Measurements from ENCODE around the gene C1QTNF12. TPM values are rescaled to one million over a fixed set of nuclear protein-coding genes. Genes with fewer than 3 reads are reported as not detected.

The C1QTNF12 gene
- total and polyA plus RNA-seq, 2 of the 8 experiments (the other 6 are each of a cell fraction or from before 2014, with no cell fraction given) = 2.1 to 3.7 TPM

GRCh38 chr1:1216770-1217620 is 29.5 kb downstream of the C1QTNF12 start:
- Histone ChIP-seq H3K9ac (replicated peaks in 1 of 4; ENCODE audit: extremely low read depth in 1 of 4, low read depth in 3 of 4, low read length in 3 of 4) (no peak overlapping the region), H3K9me3 (ENCODE audit: insufficient read depth in 2 of 2, low read depth in 1 of 2, low read length in 1 of 2) (no peaks in the 10 kb centered on the region), H3K27ac (ENCODE audit: low read depth, low read length) (no peak overlapping the region), H4K5ac (ENCODE audit: insufficient read length, low read depth, low read length) (no peak overlapping the region), H3K4me1 (replicated peaks in 1 of 4; ENCODE audit: control insufficient read depth in 3 of 4, insufficient read depth in 4 of 4, low read length in 3 of 4) (no peaks in the 10 kb centered on the region; a peak in 1 of 7 replicates), H2AK5ac (ENCODE audit: low read depth, low read length) (no peak overlapping the region), H4K20me1 (replicated peaks in 1 of 2; ENCODE audit: control insufficient read depth in 1 of 2, insufficient read depth in 2 of 2, low read length in 2 of 2) (peaks cover 3 to 10% of the 10 kb centered on the region in 2 experiments), H3K23ac (ENCODE audit: insufficient read length) (no peak overlapping the region), H3K23me2 (ENCODE audit: low read depth, low read length) (no peaks in the 10 kb centered on the region), H3K4ac (replicated peaks; ENCODE audit: insufficient read length, low read depth, low read length) (no peak overlapping the region), H2BK5ac (ENCODE audit: low read depth, low read length) (no peak overlapping the region), H3K79me1 (ENCODE audit: low read depth, low read length) (peaks cover 2% of the 10 kb centered on the region; the same call in 1 of the 2 replicates), H3K14ac (ENCODE audit: insufficient read length) (no peak overlapping the region), H3K79me2 (ENCODE audit: control insufficient read depth in 1 of 2, insufficient read depth in 2 of 2, low read length in 2 of 2) (no peaks in the 10 kb centered on the region), H3K36me3 (ENCODE audit: control insufficient read depth in 2 of 4, insufficient read depth in 4 of 4, low read length in 3 of 4) (peaks cover 0 to 21% (median 7%) of the 10 kb centered on the region in 4 experiments; a peak in 6 of 8 replicates), H3K27me3 (replicated peaks in 1 of 4; ENCODE audit: control insufficient read depth in 3 of 4, extremely low read depth in 1 of 4, insufficient read depth in 3 of 4, low read length in 3 of 4) (no peaks in the 10 kb centered on the region), H3K4me2 (ENCODE audit: insufficient read depth in 1 of 2, low read depth in 2 of 2, low read length in 2 of 2) (no peak overlapping the region), H4K8ac (ENCODE audit: extremely low read depth, insufficient read depth, low read length) (no peak overlapping the region), H3K18ac (ENCODE audit: extremely low read depth, low read length) (no peak overlapping the region), H2AFZ (ENCODE audit: low read length) (no peak overlapping the region), H2BK20ac (ENCODE audit: low read length) (no peak overlapping the region), H2BK15ac (ENCODE audit: low read length) (no peak overlapping the region), H4K91ac (replicated peaks; ENCODE audit: insufficient read length, low read length) (no peak overlapping the region), H3K56ac (replicated peaks; ENCODE audit: insufficient read length, low read depth, low read length) (no peak overlapping the region), H3K4me3 (ENCODE audit: extremely low read depth in 1 of 4, insufficient read depth in 2 of 4, low read depth in 3 of 4, low read length in 4 of 4) (no peak overlapping the region), H2BK12ac (ENCODE audit: low read depth, low read length) (no peak overlapping the region), H2BK120ac (replicated peaks; ENCODE audit: low read depth, low read length) (no peak overlapping the region)
- no peak for TF ChIP-seq RXRA (IDR thresholded peaks at IDR 0.05; ENCODE audit: insufficient read depth, low read depth, low read length)
- no peak for TF ChIP-seq SIX5 (IDR thresholded peaks at IDR 0.05; ENCODE audit: low read depth, low read length)
- TF ChIP-seq TBP (IDR thresholded peaks at IDR 0.05; ENCODE audit: low read depth, low read length) = no peak
- TF ChIP-seq SP4 (IDR thresholded peaks at IDR 0.05; ENCODE audit: low read length) = no peak
- no peak for TF ChIP-seq NRF1 (IDR thresholded peaks at IDR 0.05; ENCODE audit: low read depth, low read length)
- no peak for TF ChIP-seq RNF2 (IDR thresholded peaks at IDR 0.05; ENCODE audit: borderline replicate concordance, low read depth, low read length, missing control alignments, poor library complexity, severe bottlenecking)
- no peak for TF ChIP-seq JUN (IDR thresholded peaks at IDR 0.05; ENCODE audit: low read depth, low read length)
- DNase-seq (ENCODE audit: low read depth in 1 of 2, low spot score in 2 of 2) (no peak), FAIRE-seq (no peak)
- POLR2A ChIA-PET (ENCODE audit: partially characterized antibody) = interaction anchor here (0.6 to 4.3 kb wide), 3 partner anchors 10 to 42 kb away, joined by 3 to 15 read pairs (median 6); no protein-coding TSS in a partner anchor
- CTCF ChIA-PET (ENCODE audit: partially characterized antibody) = interaction anchor here (1.4 to 2.3 kb wide), 3 partner anchors 16 to 95 kb away, joined by 3 to 12 read pairs (median 9); no protein-coding TSS in a partner anchor
- WGBS, 2 experiments (ENCODE audit: extremely low coverage in 1 of 2, insufficient coverage in 1 of 2, insufficient read length in 1 of 2, insufficient replicate concordance in 2 of 2, low coverage in 1 of 2, low lambda C conversion rate in 2 of 2, missing lambda C conversion rate in 1 of 2) = 95% methylated on average over 55 of the region's 74 CpGs; no CpG with 5 or more reads in 1 of the 2 experiments
